Activated CD8-positive, alpha-beta T cell treated with anti-CD3 and anti-CD28 coated beads for 36 hours (primary cell): ENCODE measurements around the gene AMPH. TPM values are rescaled to one million over a fixed set of nuclear protein-coding genes. Genes with fewer than 3 reads are reported as not detected.
"Not testable (repeated sequence)": the region's sequence is repeated elsewhere in the genome, so short reads cannot be mapped to it uniquely, and the experiment has no call there.

Experiments used
- ATAC-seq: fragments of 200-7000 bp; cut with Tn5 transposase; one replicate; pipeline ENCODE4 v1.10.0; 2021; ENCODE audit warnings: mild to moderate bottlenecking, moderate library complexity
- CTCF ChIA-PET: fragments of 350-600 bp; sonication (Branson Sonifier 250); formaldehyde crosslinking; loops from one replicate; lab custom pipeline; 2021; ENCODE audit warnings: antibody characterized with exemption; lab: Charles Lee
- POLR2A ChIA-PET: fragments of 350-600 bp; sonication (Branson Sonifier 250); formaldehyde crosslinking; loops from one replicate; lab custom pipeline; 2021; ENCODE audit warnings: antibody characterized with exemption; lab: Charles Lee
- DNase-seq: peaks from one replicate; pipeline ENCODE4 v3.0.0-alpha.2; 2020
- H3K27ac Mint-ChIP-seq: one replicate; pipeline ENCODE4 v1.8.0; 2021; ENCODE audit warnings: mild to moderate bottlenecking, mixed read lengths
- H3K27me3 Mint-ChIP-seq: one replicate; pipeline ENCODE4 v1.8.0; 2021; ENCODE audit warnings: mixed read lengths
- H3K36me3 Mint-ChIP-seq: one replicate; pipeline ENCODE4 v1.8.0; 2021; ENCODE audit warnings: low read depth, mixed read lengths
- H3K4me1 Mint-ChIP-seq: one replicate; pipeline ENCODE4 v1.8.0; 2021; ENCODE audit warnings: low read depth, mixed read lengths
- H3K4me3 Mint-ChIP-seq: one replicate; pipeline ENCODE4 v1.8.0; 2021; ENCODE audit warnings: mild to moderate bottlenecking, moderate library complexity, mixed read lengths
- H3K9me3 Mint-ChIP-seq: one replicate; pipeline ENCODE4 v1.8.0; 2021; ENCODE audit warnings: mixed read lengths
- intact Hi-C: fragments of 100-400 bp; cut with micrococcal nuclease; formaldehyde crosslinking; loops from one replicate; pipeline ENCODE4 v1.10.0; 2022
- total RNA-seq, 2 experiments: library from RNA; stranded (reverse); gene quantifications; one replicate each; pipeline ENCODE4 v1.2.3, GENCODE V29; 2021
- TF ChIP-seq, protein P1 (sequence below): fragments of 200-600 bp; IDR thresholded peaks from one replicate; pipeline ENCODE4 v1.8.0; 2022; ENCODE audit warnings: antibody characterized with exemption, mild to moderate bottlenecking

The AMPH gene
- total RNA-seq, 2 experiments from 2014 or later, result not detected

GRCh38 chr7:38584443-38585210 is 46.5 kb downstream of the AMPH start:
- TF ChIP-seq, protein P1, sequence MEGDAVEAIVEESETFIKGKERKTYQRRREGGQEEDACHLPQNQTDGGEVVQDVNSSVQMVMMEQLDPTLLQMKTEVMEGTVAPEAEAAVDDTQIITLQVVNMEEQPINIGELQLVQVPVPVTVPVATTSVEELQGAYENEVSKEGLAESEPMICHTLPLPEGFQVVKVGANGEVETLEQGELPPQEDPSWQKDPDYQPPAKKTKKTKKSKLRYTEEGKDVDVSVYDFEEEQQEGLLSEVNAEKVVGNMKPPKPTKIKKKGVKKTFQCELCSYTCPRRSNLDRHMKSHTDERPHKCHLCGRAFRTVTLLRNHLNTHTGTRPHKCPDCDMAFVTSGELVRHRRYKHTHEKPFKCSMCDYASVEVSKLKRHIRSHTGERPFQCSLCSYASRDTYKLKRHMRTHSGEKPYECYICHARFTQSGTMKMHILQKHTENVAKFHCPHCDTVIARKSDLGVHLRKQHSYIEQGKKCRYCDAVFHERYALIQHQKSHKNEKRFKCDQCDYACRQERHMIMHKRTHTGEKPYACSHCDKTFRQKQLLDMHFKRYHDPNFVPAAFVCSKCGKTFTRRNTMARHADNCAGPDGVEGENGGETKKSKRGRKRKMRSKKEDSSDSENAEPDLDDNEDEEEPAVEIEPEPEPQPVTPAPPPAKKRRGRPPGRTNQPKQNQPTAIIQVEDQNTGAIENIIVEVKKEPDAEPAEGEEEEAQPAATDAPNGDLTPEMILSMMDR, result no peak
- Mint-ChIP-seq H3K27me3 (peaks cover 6% of the 10 kb centered on the region), H3K27ac (no peak overlapping the region), H3K4me1 (no peaks in the 10 kb centered on the region), H3K9me3 (no peaks in the 10 kb centered on the region), H3K36me3 (no peaks in the 10 kb centered on the region), H3K4me3 (no peak overlapping the region)
- ChIA-PET POLR2A (no interaction called here), CTCF (no interaction called here)
- DNase-seq (no peak), ATAC-seq (no peak)
- intact Hi-C loops, result no loop called here

DNA sequence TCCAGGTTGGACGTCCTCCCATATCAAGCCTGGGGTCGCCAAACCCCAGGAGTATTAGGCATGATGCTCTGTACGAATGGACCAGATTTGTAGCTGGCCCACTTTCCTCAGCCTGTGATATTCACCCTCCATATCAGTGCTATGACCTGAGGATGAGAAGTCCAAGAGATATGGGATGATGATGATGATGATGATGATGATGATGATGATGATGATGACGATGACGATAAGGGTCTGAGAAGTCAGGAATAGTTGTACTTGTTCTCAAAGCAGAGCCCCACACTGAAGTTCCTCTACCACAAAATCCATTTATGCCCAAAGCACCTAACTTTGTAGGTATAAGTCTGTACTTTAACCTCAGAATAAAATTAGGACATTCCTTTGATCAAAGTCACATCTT is 50.7 kb downstream of the AMPH start:
- TF ChIP-seq, protein P1, result no peak
- ChIA-PET CTCF (no interaction called here), POLR2A (no interaction called here)
- no peak for DNase-seq
- no peak overlapping the region for H3K27ac Mint-ChIP-seq
- intact Hi-C loops, result no loop called here
- no peaks in the 10 kb centered on the region for H3K36me3 Mint-ChIP-seq
- H3K4me3 Mint-ChIP-seq, result no peak overlapping the region
- H3K9me3 Mint-ChIP-seq, result peaks cover 9% of the 10 kb centered on the region
- H3K27me3 Mint-ChIP-seq, result peaks cover 10% of the 10 kb centered on the region
- no peak for ATAC-seq
- no peaks in the 10 kb centered on the region for H3K4me1 Mint-ChIP-seq

DNA sequence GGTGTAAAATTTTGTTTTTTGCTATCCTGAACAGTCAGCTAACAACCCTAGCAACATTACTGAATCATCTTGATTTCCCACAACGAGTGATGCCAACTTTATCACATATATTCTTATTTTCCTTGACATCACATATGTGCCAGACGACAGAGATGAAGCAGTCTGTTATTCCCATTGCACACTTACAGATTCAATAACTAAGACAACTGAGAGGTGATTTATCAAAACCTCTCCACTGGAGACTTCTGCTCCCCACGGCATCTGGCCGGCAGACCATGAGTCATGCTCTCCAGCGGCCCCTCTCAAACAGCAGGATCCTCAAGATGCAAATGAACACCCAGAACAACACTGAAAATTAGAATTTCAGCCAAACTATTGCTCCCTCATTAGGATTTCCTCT is 57.1 kb downstream of the AMPH start:
- DNase-seq (no peak), ATAC-seq (no peak)
- TF ChIP-seq, protein P1, result no peak
- Mint-ChIP-seq H3K27ac (no peak overlapping the region), H3K4me3 (no peak overlapping the region), H3K4me1 (no peaks in the 10 kb centered on the region), H3K36me3 (no peaks in the 10 kb centered on the region), H3K9me3 (peaks cover 10% of the 10 kb centered on the region), H3K27me3 (peaks cover 2% of the 10 kb centered on the region)
- CTCF ChIA-PET, result no interaction called here
- POLR2A ChIA-PET, result no interaction called here
- intact Hi-C loops, result no loop called here

DNA sequence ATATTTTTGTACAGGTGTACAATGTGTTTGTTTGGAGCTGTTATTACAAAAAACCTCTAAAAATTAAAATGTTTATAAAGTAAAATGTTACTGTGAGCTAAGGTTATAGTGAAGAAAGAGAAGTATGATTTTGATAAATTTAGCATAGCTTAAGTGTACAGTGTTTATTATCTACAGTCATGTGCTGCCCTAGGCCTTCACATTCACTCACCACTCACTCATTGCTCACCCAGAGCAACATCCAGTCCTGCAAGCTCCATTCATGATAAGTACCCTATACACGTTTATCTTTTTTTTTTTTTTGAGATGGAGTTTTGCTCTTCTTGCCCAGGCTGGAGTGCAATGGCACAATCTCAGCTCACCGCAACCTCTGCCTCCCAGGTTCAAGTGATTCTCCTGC is 59.6 kb downstream of the AMPH start:
- DNase-seq, POLR2A ChIA-PET, H3K36me3 Mint-ChIP-seq, ATAC-seq, H3K4me1 Mint-ChIP-seq, CTCF ChIA-PET, H3K27ac Mint-ChIP-seq, H3K4me3 Mint-ChIP-seq, H3K27me3 Mint-ChIP-seq, H3K9me3 Mint-ChIP-seq, intact Hi-C loops: not testable (repeated sequence)

GRCh38 chr7:38568497-38568896 is 62.7 kb downstream of the AMPH start:
- Mint-ChIP-seq H3K27me3 (peaks cover 7% of the 10 kb centered on the region), H3K9me3 (no peaks in the 10 kb centered on the region), H3K4me1 (no peaks in the 10 kb centered on the region), H3K4me3 (no peak overlapping the region), H3K27ac (no peak overlapping the region), H3K36me3 (no peaks in the 10 kb centered on the region)
- POLR2A ChIA-PET, result no interaction called here
- TF ChIP-seq, protein P1, result no peak
- CTCF ChIA-PET, result interaction anchor here (1.0 to 2.0 kb wide), 2 partner anchors 92 to 169 kb away, joined by 3 to 13 read pairs; no protein-coding TSS in a partner anchor
- DNase-seq, result no peak
- intact Hi-C loops, result no loop called here
- ATAC-seq, result no peak
